ENCODE results near the gene SLC39A6.

Gene SLC39A6

GRCh38 chr18:36157441-36157840, 28.3 kb upstream of the SLC39A6 start:
- Histone ChIP-seq H3K4me3 (ENCODE audit: low read length) (no peak overlapping the region), H3K9ac (ENCODE audit: low read length) (no peak overlapping the region), H3K27ac (ENCODE audit: low read depth, low read length) (no peak overlapping the region), H3K56ac (ENCODE audit: low read length) (no peak overlapping the region), H3K23ac (ENCODE audit: low read length) (no peak overlapping the region), H3K79me1 (ENCODE audit: low read length) (no peaks in the 10 kb centered on the region), H3K79me2 (ENCODE audit: control insufficient read depth, insufficient read depth, low read length) (no peaks in the 10 kb centered on the region), H3K4ac (ENCODE audit: low read depth, low read length) (no peak overlapping the region), H3K27me3 (ENCODE audit: insufficient read depth, low read length, poor library complexity) (no peaks in the 10 kb centered on the region), H2BK15ac (replicated peaks; ENCODE audit: low read depth) (no peak overlapping the region), H2AK5ac (ENCODE audit: low read length) (no peak overlapping the region), H4K5ac (ENCODE audit: low read length) (no peak overlapping the region), H4K8ac (ENCODE audit: low read depth, low read length) (no peak overlapping the region), H3K36me3 (ENCODE audit: control insufficient read depth, insufficient read depth, low read length) (peaks cover 5% of the 10 kb centered on the region), H3K4me1 (ENCODE audit: control insufficient read depth, low read depth, low read length) (no peaks in the 10 kb centered on the region), H2BK120ac (ENCODE audit: low read depth, low read length) (no peak overlapping the region), H3K4me2 (ENCODE audit: low read length) (no peak overlapping the region), H2BK5ac (ENCODE audit: low read length) (no peak overlapping the region), H3K18ac (ENCODE audit: low read length) (no peak overlapping the region)
- DNase-seq, result no peak

- Histone ChIP-seq H3K23ac (ENCODE audit: low read length) (no peak overlapping the region), H2AK5ac (ENCODE audit: low read length) (no peak overlapping the region), H3K27ac (ENCODE audit: low read depth, low read length) (no peak overlapping the region), H2BK5ac (ENCODE audit: low read length) (no peak overlapping the region), H4K5ac (ENCODE audit: low read length) (no peak overlapping the region), H3K36me3 (ENCODE audit: control insufficient read depth, insufficient read depth, low read length) (peaks cover 5% of the 10 kb centered on the region), H2BK15ac (replicated peaks; ENCODE audit: low read depth) (no peak overlapping the region), H4K8ac (ENCODE audit: low read depth, low read length) (no peak overlapping the region), H3K27me3 (ENCODE audit: insufficient read depth, low read length, poor library complexity) (no peaks in the 10 kb centered on the region), H3K79me2 (ENCODE audit: control insufficient read depth, insufficient read depth, low read length) (no peaks in the 10 kb centered on the region), H3K18ac (ENCODE audit: low read length) (no peak overlapping the region), H3K79me1 (ENCODE audit: low read length) (no peaks in the 10 kb centered on the region), H3K56ac (ENCODE audit: low read length) (no peak overlapping the region), H3K9ac (ENCODE audit: low read length) (no peak overlapping the region), H3K4me1 (ENCODE audit: control insufficient read depth, low read depth, low read length) (no peaks in the 10 kb centered on the region), H3K4me2 (ENCODE audit: low read length) (no peak overlapping the region), H3K4ac (ENCODE audit: low read depth, low read length) (no peak overlapping the region), H3K4me3 (ENCODE audit: low read length) (no peak overlapping the region), H2BK120ac (ENCODE audit: low read depth, low read length) (no peak overlapping the region)
- no peak for DNase-seq
- WGBS (ENCODE audit: extremely low coverage, insufficient coverage, low lambda C conversion rate), result no CpG with 5 or more reads among the region's 7 CpGs
Observed at GRCh38 chr18:36155851-36156757, 27.0 kb upstream of the SLC39A6 start.

DNA sequence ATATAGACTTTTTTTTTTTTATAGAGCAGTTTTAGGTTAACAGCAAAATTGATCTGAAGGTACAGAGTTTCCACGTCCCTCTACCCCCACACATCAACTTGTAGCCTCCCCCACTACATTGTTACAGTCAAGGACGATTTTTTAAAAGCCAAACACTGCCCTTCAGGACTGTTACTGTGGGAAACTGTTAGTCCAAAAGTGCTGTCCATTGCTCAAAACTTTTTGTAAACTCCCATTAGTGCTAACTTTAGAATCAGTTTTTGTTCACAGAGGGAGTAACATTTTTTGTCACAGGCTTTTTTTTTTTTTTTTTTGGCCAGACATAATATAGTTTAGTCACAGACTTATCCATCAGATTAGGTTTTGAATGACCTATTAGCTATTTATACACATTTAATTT, 24.6 kb upstream of the SLC39A6 start:
- H3K27me3 ChIP-seq (ENCODE audit: insufficient read depth, low read length, poor library complexity), result no peaks in the 10 kb centered on the region
- no peak overlapping the region for H3K27ac ChIP-seq (ENCODE audit: low read depth, low read length)
- H3K79me1 ChIP-seq (ENCODE audit: low read length), result no peaks in the 10 kb centered on the region
- no peak overlapping the region for H4K8ac ChIP-seq (ENCODE audit: low read depth, low read length)
- no peaks in the 10 kb centered on the region for H3K4me1 ChIP-seq (ENCODE audit: control insufficient read depth, low read depth, low read length)
- H3K36me3 ChIP-seq (ENCODE audit: control insufficient read depth, insufficient read depth, low read length), result peaks cover 10% of the 10 kb centered on the region
- no peak overlapping the region for H3K56ac ChIP-seq (ENCODE audit: low read length)
- DNase-seq, result no peak
- H3K79me2 ChIP-seq (ENCODE audit: control insufficient read depth, insufficient read depth, low read length), result no peaks in the 10 kb centered on the region
- H3K4me2 ChIP-seq (ENCODE audit: low read length), result no peak overlapping the region
- no peak overlapping the region for H3K4me3 ChIP-seq (ENCODE audit: low read length)
- no CpG with 5 or more reads among the region's 2 CpGs for WGBS (ENCODE audit: extremely low coverage, insufficient coverage, low lambda C conversion rate)
- H2BK15ac ChIP-seq (replicated peaks; ENCODE audit: low read depth), result no peak overlapping the region
- H4K5ac ChIP-seq (ENCODE audit: low read length), result no peak overlapping the region
- no peak overlapping the region for H2BK5ac ChIP-seq (ENCODE audit: low read length)
- H3K4ac ChIP-seq (ENCODE audit: low read depth, low read length), result no peak overlapping the region
- no peak overlapping the region for H2AK5ac ChIP-seq (ENCODE audit: low read length)
- H3K23ac ChIP-seq (ENCODE audit: low read length), result no peak overlapping the region
- H2BK120ac ChIP-seq (ENCODE audit: low read depth, low read length), result no peak overlapping the region
- no peak overlapping the region for H3K18ac ChIP-seq (ENCODE audit: low read length)
- H3K9ac ChIP-seq (ENCODE audit: low read length), result no peak overlapping the region

DNA sequence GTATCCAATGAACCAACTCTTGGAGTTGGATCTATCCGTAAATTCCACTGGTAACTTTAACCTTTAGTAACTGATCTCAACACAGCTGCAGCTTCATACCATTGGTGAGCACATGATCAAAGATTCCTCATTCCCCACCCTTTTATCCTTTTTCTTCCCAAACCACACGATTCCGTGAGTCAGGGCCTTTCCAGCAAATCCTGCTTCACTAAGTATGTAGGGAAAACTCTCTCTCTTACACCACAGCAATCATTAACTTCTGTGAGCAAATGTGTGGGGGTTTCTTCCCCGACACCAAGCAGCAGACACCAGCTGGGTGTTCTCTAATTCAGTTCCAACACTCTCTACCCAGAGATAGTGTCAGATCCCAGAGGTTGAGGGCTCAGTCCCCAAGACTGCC, 24.1 kb upstream of the SLC39A6 start:
- H3K4ac ChIP-seq (ENCODE audit: low read depth, low read length), result no peak overlapping the region
- no peak overlapping the region for H3K23ac ChIP-seq (ENCODE audit: low read length)
- no peak overlapping the region for H3K18ac ChIP-seq (ENCODE audit: low read length)
- H3K79me1 ChIP-seq (ENCODE audit: low read length), result no peaks in the 10 kb centered on the region
- WGBS (ENCODE audit: extremely low coverage, insufficient coverage, low lambda C conversion rate), result no CpG with 5 or more reads among the region's 4 CpGs
- no peak overlapping the region for H4K8ac ChIP-seq (ENCODE audit: low read depth, low read length)
- H3K27ac ChIP-seq (ENCODE audit: low read depth, low read length), result no peak overlapping the region
- H3K27me3 ChIP-seq (ENCODE audit: insufficient read depth, low read length, poor library complexity), result no peaks in the 10 kb centered on the region
- no peak overlapping the region for H3K56ac ChIP-seq (ENCODE audit: low read length)
- H3K4me3 ChIP-seq (ENCODE audit: low read length), result no peak overlapping the region
- H3K4me2 ChIP-seq (ENCODE audit: low read length), result no peak overlapping the region
- H4K5ac ChIP-seq (ENCODE audit: low read length), result no peak overlapping the region
- H2AK5ac ChIP-seq (ENCODE audit: low read length), result no peak overlapping the region
- no peak for DNase-seq
- H2BK120ac ChIP-seq (ENCODE audit: low read depth, low read length), result no peak overlapping the region
- H3K4me1 ChIP-seq (ENCODE audit: control insufficient read depth, low read depth, low read length), result no peaks in the 10 kb centered on the region
- peaks cover 9% of the 10 kb centered on the region for H3K36me3 ChIP-seq (ENCODE audit: control insufficient read depth, insufficient read depth, low read length)
- H2BK5ac ChIP-seq (ENCODE audit: low read length), result no peak overlapping the region
- H3K79me2 ChIP-seq (ENCODE audit: control insufficient read depth, insufficient read depth, low read length), result no peaks in the 10 kb centered on the region
- H3K9ac ChIP-seq (ENCODE audit: low read length), result no peak overlapping the region
- H2BK15ac ChIP-seq (replicated peaks; ENCODE audit: low read depth), result no peak overlapping the region

DNA sequence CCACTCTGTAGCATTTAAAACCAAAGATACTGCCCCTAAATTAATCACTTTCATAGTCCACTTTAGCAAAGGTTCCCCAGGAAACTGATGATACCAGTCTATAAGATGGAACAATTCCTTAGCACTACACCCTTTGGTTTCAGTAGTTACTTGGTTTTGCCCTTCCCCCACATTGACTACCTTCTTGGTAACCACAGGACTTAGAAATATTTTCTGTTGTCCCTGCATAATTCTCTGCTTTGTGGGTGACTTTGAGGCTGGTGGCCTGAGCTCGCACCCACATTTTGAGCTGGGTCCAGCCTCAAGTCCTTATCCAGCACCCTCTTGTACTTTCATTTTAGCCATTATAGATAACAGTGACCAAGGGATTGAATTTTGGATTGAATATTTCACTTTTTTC, 23.6 kb upstream of the SLC39A6 start:
- Histone ChIP-seq H3K4me2 (ENCODE audit: low read length) (no peak overlapping the region), H3K79me2 (ENCODE audit: control insufficient read depth, insufficient read depth, low read length) (no peaks in the 10 kb centered on the region), H4K8ac (ENCODE audit: low read depth, low read length) (no peak overlapping the region), H2BK15ac (replicated peaks; ENCODE audit: low read depth) (no peak overlapping the region), H3K23ac (ENCODE audit: low read length) (no peak overlapping the region), H3K4ac (ENCODE audit: low read depth, low read length) (no peak overlapping the region), H3K36me3 (ENCODE audit: control insufficient read depth, insufficient read depth, low read length) (peaks cover 9% of the 10 kb centered on the region), H3K27me3 (ENCODE audit: insufficient read depth, low read length, poor library complexity) (no peaks in the 10 kb centered on the region), H2BK5ac (ENCODE audit: low read length) (no peak overlapping the region), H2BK120ac (ENCODE audit: low read depth, low read length) (no peak overlapping the region), H3K9ac (ENCODE audit: low read length) (no peak overlapping the region), H2AK5ac (ENCODE audit: low read length) (no peak overlapping the region), H3K4me3 (ENCODE audit: low read length) (no peak overlapping the region), H3K18ac (ENCODE audit: low read length) (no peak overlapping the region), H3K56ac (ENCODE audit: low read length) (no peak overlapping the region), H3K4me1 (ENCODE audit: control insufficient read depth, low read depth, low read length) (no peaks in the 10 kb centered on the region), H3K79me1 (ENCODE audit: low read length) (no peaks in the 10 kb centered on the region), H4K5ac (ENCODE audit: low read length) (no peak overlapping the region), H3K27ac (ENCODE audit: low read depth, low read length) (no peak overlapping the region)
- WGBS (ENCODE audit: extremely low coverage, insufficient coverage, low lambda C conversion rate), result no CpG with 5 or more reads among the region's 1 CpG
- DNase-seq, result no peak

All from mesendoderm (in vitro differentiated cells).